T-helper 17 cell (primary cell): ENCODE measurements around the gene AUTS2. TPM values are rescaled to one million over a fixed set of nuclear protein-coding genes. Genes with fewer than 3 reads are reported as not detected.

Source experiments
- ATAC-seq: fragments of 150-1000 bp; cut with Tn5 transposase; 2 replicates; pipeline ENCODE4 v1.10.0; 2021; ENCODE audit warnings: mild to moderate bottlenecking, moderate library complexity
- DNase-seq, 3 donors: peaks; one replicate each; pipeline versions ENCODE4 v3.0.0 to v3.0.0-alpha.2; 2020 to 2021
- H3K9me3 ChIP-seq: one replicate; pipeline ENCODE4 v1.7.0; 2013; ENCODE audit warnings: low read length, mild to moderate bottlenecking; ENCODE audit not compliant: control insufficient read depth, poor library complexity, severe bottlenecking
- H3K27ac Mint-ChIP-seq: one replicate; pipeline ENCODE4 v1.8.0; 2022; ENCODE audit warnings: mild to moderate bottlenecking, moderate library complexity, mixed read lengths
- H3K27me3 Mint-ChIP-seq: one replicate; pipeline ENCODE4 v1.8.0; 2022; ENCODE audit warnings: mixed read lengths
- H3K36me3 Mint-ChIP-seq: one replicate; pipeline ENCODE4 v1.8.0; 2022; ENCODE audit warnings: low read depth, mixed read lengths
- H3K4me1 Mint-ChIP-seq: one replicate; pipeline ENCODE4 v1.8.0; 2022; ENCODE audit warnings: mild to moderate bottlenecking, mixed read lengths
- H3K4me3 Mint-ChIP-seq: one replicate; pipeline ENCODE4 v1.8.0; 2022; ENCODE audit warnings: mild to moderate bottlenecking, moderate library complexity, mixed read lengths
- total RNA-seq, 4 donors: library from RNA in 2 of 4; stranded (reverse) in 2 of 4; gene quantifications; one replicate each; pipeline ENCODE4 v1.2.3 and lab custom pipeline; 2022 to 2026

AUTS2 gene
- total RNA-seq, 2 donors from 2014 or later, result 84.2 to 89.5 TPM

- peaks cover 3% of the 10 kb centered on the region for H3K36me3 Mint-ChIP-seq
- no peak overlapping the region for H3K27ac Mint-ChIP-seq
- no peaks in the 10 kb centered on the region for H3K27me3 Mint-ChIP-seq
- DNase-seq (no peak), ATAC-seq (no peak)
- H3K4me1 Mint-ChIP-seq, result no peaks in the 10 kb centered on the region
- H3K9me3 ChIP-seq, result no peaks in the 10 kb centered on the region
- no peak overlapping the region for H3K4me3 Mint-ChIP-seq
These were observed 61.7 kb downstream of the AUTS2 start for GRCh38 chr7:69659983-69660382.

GRCh38 chr7:69661342-69661741 lies 63.1 kb downstream of the AUTS2 start:
- no peaks in the 10 kb centered on the region for H3K4me1 Mint-ChIP-seq
- no peaks in the 10 kb centered on the region for H3K9me3 ChIP-seq
- H3K27ac Mint-ChIP-seq, result no peak overlapping the region
- ATAC-seq, result no peak
- no peak overlapping the region for H3K4me3 Mint-ChIP-seq
- no peak for DNase-seq
- H3K27me3 Mint-ChIP-seq, result no peaks in the 10 kb centered on the region
- peaks cover 3% of the 10 kb centered on the region for H3K36me3 Mint-ChIP-seq

- H3K36me3 Mint-ChIP-seq, result no peaks in the 10 kb centered on the region
- DNase-seq (no peak), ATAC-seq (peak; percentile 42)
- no peaks in the 10 kb centered on the region for H3K27me3 Mint-ChIP-seq
- H3K27ac Mint-ChIP-seq, result no peak overlapping the region
- no peaks in the 10 kb centered on the region for H3K9me3 ChIP-seq
- H3K4me1 Mint-ChIP-seq, result no peaks in the 10 kb centered on the region
- H3K4me3 Mint-ChIP-seq, result no peak overlapping the region
These were observed 65.9 kb downstream of the AUTS2 start for GRCh38 chr7:69663911-69664832.

- H3K9me3 ChIP-seq, result no peaks in the 10 kb centered on the region
- Mint-ChIP-seq H3K4me3 (no peak overlapping the region), H3K27me3 (no peaks in the 10 kb centered on the region), H3K36me3 (no peaks in the 10 kb centered on the region), H3K4me1 (no peaks in the 10 kb centered on the region), H3K27ac (no peak overlapping the region)
- DNase-seq (no peak), ATAC-seq (no peak)
These were observed 67.1 kb downstream of the AUTS2 start for GRCh38 chr7:69665369-69665768.

GRCh38 chr7:69668339-69668870 lies 70.1 kb downstream of the AUTS2 start:
- Mint-ChIP-seq H3K36me3 (no peaks in the 10 kb centered on the region), H3K4me1 (no peaks in the 10 kb centered on the region), H3K27ac (no peak overlapping the region), H3K27me3 (no peaks in the 10 kb centered on the region), H3K4me3 (no peak overlapping the region)
- ATAC-seq (no peak), DNase-seq (no peak)
- H3K9me3 ChIP-seq, result no peaks in the 10 kb centered on the region

- no peak overlapping the region for H3K27ac Mint-ChIP-seq
- H3K4me3 Mint-ChIP-seq, result no peak overlapping the region
- H3K4me1 Mint-ChIP-seq, result no peaks in the 10 kb centered on the region
- ATAC-seq (no peak), DNase-seq (no peak)
- no peaks in the 10 kb centered on the region for H3K27me3 Mint-ChIP-seq
- H3K9me3 ChIP-seq, result no peaks in the 10 kb centered on the region
- H3K36me3 Mint-ChIP-seq, result no peaks in the 10 kb centered on the region
These were observed 72.4 kb downstream of the AUTS2 start for GRCh38 chr7:69670701-69671100.

GRCh38 chr7:69673074-69673473 lies 74.8 kb downstream of the AUTS2 start:
- H3K9me3 ChIP-seq, result no peaks in the 10 kb centered on the region
- DNase-seq (no peak), ATAC-seq (no peak)
- H3K36me3 Mint-ChIP-seq, result no peaks in the 10 kb centered on the region
- no peak overlapping the region for H3K4me3 Mint-ChIP-seq
- no peaks in the 10 kb centered on the region for H3K4me1 Mint-ChIP-seq
- no peak overlapping the region for H3K27ac Mint-ChIP-seq
- no peaks in the 10 kb centered on the region for H3K27me3 Mint-ChIP-seq

- no peak overlapping the region for H3K4me3 Mint-ChIP-seq
- no peaks in the 10 kb centered on the region for H3K36me3 Mint-ChIP-seq
- no peaks in the 10 kb centered on the region for H3K27me3 Mint-ChIP-seq
- H3K27ac Mint-ChIP-seq, result no peak overlapping the region
- no peaks in the 10 kb centered on the region for H3K4me1 Mint-ChIP-seq
- no peaks in the 10 kb centered on the region for H3K9me3 ChIP-seq
- ATAC-seq (no peak), DNase-seq (no peak)
These were observed 76.5 kb downstream of the AUTS2 start for GRCh38 chr7:69674701-69675182.

GRCh38 chr7:69676247-69676646 lies 78.0 kb downstream of the AUTS2 start:
- ATAC-seq (no peak), DNase-seq (no peak)
- Mint-ChIP-seq H3K4me3 (no peak overlapping the region), H3K27me3 (no peaks in the 10 kb centered on the region), H3K27ac (no peak overlapping the region), H3K36me3 (no peaks in the 10 kb centered on the region), H3K4me1 (no peaks in the 10 kb centered on the region)
- no peaks in the 10 kb centered on the region for H3K9me3 ChIP-seq

- no peak overlapping the region for H3K27ac Mint-ChIP-seq
- DNase-seq (no peak), ATAC-seq (no peak)
These were observed 79.0 kb downstream of the AUTS2 start for GRCh38 chr7:69677054-69677852.

GRCh38 chr7:69677881-69678493 lies 79.7 kb downstream of the AUTS2 start:
- H3K9me3 ChIP-seq, result no peaks in the 10 kb centered on the region
- Mint-ChIP-seq H3K27me3 (no peaks in the 10 kb centered on the region), H3K27ac (no peak overlapping the region), H3K36me3 (no peaks in the 10 kb centered on the region), H3K4me3 (no peak overlapping the region), H3K4me1 (no peaks in the 10 kb centered on the region)
- DNase-seq (no peak), ATAC-seq (no peak)

More at GRCh38 chr7:69677054-69677852, 79.0 kb downstream of the AUTS2 start:
- H3K27me3 Mint-ChIP-seq, result no peaks in the 10 kb centered on the region
- no peaks in the 10 kb centered on the region for H3K4me1 Mint-ChIP-seq
- H3K4me3 Mint-ChIP-seq, result no peak overlapping the region
- H3K9me3 ChIP-seq, result no peaks in the 10 kb centered on the region
- no peaks in the 10 kb centered on the region for H3K36me3 Mint-ChIP-seq

- Mint-ChIP-seq H3K27ac (no peak overlapping the region), H3K36me3 (no peaks in the 10 kb centered on the region), H3K27me3 (no peaks in the 10 kb centered on the region), H3K4me3 (no peak overlapping the region), H3K4me1 (no peaks in the 10 kb centered on the region)
- no peaks in the 10 kb centered on the region for H3K9me3 ChIP-seq
- DNase-seq (no peak), ATAC-seq (no peak)
These were observed 80.4 kb downstream of the AUTS2 start for GRCh38 chr7:69678494-69679187.
